ENCODE results near the gene GP1BB.

Gene GP1BB

DNA sequence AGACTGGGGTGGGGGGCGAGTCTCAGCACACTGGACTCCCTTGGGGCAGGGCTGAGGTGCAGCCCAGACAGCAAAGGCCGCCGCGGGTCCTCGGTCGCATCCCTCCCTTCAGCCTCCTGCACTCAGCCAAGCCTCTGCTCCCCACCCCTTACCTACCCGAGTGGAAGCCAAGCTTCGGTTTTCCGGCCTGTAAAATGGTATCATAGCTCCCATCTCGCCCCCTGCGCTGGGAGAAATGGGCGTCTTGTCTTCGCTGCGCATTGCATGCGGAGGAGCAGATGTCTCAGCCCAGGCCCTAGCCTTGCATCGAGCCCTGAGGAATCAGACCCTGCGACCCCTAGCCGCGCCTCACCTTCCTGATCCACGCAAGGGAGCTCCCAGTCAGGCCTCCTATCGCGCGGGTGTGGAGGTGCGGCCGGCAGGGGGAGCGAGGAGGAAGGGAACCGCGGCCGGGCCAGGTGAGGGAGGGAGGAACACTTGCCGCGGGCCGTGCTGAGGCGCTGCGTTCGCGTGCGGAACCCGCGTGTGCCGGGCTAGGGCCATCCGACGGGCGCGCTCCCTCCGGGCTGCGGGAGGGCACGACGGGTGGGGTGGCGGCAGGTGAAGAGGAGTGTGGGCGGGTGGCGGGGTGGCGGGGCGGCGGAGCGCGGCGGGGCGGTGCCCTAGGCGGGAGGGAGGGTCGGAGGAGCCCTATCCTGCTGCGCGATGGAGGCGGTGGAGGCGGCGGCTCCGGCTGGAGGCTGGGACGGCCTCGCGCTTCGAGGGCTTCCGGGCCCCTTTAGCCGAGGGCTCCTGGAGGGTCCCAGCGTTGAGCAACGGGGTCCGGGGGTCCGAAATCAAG, 33.2 kb downstream of the GP1BB start:
- peak; percentile 67 to 70 for DNase-seq

DNA sequence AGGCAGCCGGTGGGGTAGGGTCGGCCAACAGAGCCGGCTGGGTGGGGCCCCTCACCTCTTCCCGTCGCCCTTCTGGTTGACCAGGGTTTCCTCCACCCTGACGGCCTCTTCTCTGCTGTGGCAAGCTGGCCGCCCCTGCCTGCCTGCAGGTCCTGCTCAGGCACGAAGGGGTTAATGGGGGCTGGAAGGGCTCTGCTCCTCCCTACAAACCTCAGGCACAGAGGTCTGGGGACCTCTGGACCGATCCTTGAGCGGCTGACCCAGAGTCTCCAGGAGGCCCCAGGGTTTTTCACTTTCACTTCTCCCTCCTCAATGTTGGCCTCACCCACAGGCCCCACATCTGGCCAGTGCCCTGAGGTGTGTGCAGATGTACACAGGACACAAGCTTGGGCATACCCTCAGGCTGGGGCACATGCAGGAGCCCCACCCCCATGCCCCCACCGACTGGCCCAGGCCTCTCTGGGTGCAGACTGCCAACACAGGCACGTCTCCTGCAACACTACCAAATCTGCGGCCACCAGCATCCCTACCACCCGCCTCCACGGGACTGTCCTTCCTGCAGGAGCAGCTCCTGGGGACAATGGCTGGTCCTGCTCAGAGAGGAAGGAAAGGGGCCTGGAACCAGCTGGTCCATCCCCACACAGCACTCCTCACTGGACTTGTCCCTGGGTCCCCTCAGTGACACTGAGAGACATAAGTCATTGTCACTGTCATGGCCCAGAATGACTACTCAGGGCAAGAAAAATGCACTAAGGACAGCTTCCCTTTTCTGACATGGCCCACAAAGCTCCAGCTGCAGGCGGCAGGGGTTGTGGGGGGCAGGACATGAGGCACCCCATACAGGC, 34.0 kb downstream of the GP1BB start:
- DNase-seq: no peak

DNA sequence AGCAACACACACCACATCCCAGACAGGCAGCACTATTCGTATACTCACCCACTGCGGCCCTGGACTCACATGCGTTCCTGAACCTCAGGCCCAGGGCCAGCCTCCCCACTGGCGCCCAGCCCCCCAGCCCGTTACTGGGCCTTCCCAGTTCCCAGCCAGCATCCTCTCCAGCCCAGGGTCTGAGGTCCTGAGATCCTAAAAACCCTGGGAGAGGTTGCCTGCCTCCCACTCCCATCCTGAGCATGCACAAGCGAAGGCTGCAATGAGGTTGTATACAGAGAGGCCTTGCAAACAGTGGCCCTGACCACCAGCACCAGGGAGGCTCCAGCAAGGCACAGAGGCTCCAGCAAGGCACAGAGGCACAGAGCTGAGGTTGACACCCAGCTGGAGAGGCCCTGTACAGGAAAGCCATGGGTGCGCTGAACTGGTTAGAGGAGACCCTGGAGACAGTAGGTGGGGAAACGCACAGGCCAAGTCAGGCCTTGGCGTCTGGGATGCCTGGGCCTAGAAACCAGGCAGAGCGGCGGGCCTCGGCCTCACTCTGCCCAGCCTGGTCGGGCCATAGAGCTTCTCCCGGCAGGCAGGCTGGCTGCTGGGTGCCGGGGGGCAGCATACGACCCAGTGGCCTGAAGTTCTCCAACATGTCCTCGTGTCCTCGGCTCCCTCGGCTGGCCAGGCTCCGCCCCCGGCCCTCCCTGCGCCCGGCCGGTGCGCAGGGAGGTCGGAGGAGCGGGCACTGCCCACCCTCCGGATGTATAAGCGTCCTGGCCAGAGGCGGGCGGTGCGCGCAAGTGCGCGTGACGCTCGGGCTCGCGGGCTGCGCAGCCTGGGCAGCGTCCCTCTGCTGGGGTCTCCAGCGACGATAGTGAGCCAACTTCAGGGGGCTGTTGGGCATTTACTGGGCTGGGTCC, 34.9 kb downstream of the GP1BB start:
- DNase-seq: no peak

DNA sequence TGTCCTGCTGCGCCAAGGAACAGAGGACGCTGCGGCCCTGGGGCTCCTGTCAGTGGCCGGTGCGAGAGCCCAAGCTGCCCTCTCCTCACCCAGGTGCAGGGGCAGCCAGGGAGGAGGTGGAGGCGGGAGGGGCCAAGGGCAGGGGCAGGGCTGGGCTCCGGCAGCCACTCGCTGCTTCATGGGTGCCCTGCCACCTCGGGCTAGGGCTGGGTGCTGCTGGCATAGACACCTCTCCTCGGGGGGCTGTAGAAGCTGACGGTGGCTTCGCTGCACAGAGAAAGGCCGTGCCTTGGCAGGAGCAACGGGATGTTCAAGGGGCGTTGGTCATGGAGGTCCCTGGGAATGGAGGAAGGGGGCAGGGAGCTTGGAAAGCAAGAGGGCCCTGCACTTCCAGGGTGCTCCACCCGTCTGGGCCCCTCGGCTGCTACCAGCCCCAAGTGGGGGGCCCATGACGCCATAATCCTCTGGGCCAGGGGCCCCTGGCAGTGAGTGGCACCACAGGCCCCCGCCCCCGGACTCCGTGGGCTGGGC, 35.6 kb downstream of the GP1BB start:
- no peak for DNase-seq

DNA sequence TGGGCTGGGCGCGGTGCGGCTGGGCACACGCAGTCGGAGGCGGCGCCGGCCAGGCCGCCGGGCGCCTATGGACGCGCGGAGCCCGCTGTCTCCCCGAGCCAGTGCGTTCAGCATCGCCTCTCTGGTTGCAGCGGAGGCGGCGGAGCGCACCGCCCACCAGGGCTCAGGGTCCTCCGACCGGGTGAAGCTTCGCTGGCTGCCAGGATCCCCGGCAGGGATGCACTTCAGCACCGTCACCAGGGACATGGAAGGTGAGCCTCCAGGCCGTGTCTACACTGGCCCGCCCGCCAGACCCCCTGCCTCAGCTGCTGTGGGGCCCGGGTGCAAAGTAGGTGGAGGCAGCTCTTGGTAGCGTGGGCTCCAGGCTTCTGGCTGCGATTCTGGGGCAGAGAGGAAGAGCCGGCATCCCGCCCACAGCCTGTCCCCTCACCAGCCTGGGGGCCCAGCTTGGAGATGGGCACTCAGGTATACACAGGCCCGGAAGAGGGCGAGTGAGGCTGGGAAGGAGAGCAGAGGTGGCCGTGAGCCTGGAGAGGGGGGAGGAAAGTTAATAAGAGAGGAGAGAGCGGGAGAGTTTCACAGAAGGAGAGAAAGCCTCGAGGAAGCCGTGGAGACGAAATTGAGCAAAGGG, 36.2 kb downstream of the GP1BB start:
- no peak for DNase-seq

DNA sequence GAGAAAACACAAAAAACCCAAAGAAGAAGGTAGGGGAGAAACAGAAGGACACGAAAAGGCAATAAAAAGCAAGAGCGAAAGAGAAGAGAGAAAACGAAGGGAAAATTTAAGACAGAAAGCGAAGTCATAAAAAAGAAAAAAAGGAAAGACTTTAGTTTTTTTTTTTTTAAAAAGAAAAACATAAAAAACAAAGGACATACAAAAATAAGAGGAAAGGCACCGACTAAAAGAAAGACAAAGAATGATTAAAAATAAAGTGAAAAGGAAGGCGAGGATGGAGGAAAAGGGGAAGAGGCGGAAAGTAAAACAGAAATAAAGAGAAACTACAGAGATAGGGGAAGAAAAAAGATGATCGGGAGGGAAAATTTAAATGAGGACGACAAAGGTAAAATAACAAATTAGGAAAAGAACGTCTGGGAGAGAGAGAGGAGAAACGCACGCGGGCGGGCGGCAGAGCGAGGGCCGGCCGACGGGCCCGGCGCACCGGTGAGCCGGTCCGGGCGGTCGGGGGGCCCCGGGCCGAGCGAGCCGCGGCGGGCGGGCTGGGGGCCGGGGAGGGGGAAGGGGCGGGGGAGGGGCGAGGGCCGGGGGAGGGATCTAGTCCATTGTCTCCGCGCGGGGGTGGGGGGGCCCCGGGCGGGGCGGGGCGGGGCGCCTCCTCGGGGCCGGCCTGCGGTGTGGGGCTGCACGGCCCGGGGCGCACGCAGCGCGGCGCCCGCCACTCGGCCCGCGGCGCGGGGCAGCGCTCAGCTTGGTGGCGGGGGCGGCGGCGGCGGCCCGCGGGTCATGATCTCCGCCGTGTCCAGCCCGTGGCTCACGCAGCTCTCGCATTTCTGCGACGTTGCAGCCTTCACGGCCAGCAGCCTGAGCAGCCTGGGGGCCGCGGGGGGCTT, 37.0 kb downstream of the GP1BB start, which contains the start of gene TBX1:
Gene TBX1, plus strand, starts transcription at position 721 of the 893 bp plus-strand sequence. Its CDS starts 66 bp downstream, at position 787.
- no peak for DNase-seq

DNA sequence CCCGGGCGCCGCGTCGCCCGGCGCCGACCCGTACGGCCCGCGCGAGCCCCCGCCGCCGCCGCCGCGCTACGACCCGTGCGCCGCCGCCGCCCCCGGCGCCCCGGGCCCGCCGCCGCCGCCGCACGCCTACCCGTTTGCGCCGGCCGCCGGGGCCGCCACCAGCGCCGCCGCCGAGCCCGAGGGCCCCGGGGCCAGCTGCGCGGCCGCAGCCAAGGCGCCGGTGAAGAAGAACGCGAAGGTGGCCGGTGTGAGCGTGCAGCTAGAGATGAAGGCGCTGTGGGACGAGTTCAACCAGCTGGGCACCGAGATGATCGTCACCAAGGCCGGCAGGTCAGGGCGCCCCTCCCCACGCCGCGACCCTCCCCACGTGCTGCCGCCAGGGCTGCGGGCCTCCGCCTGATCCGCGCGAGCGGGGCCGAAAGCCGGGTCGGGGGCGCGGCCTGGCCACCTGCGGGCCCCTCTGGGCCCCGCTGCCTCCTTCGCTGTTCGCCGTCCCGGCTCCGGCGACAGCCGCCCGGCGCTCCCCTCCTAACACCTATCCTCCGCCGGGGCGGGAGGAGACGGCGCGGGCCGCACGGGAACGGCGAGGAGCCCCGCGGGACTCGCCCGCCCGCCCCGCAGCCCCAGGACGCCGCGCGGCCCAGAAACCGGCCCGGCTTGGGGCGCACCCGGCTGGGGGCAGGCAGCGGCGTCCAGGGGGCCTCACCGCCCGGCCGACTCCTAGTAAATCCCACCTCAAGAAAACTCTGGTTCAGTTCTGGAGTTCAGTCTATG, 37.8 kb downstream of the GP1BB start:
- DNase-seq: no peak

DNA sequence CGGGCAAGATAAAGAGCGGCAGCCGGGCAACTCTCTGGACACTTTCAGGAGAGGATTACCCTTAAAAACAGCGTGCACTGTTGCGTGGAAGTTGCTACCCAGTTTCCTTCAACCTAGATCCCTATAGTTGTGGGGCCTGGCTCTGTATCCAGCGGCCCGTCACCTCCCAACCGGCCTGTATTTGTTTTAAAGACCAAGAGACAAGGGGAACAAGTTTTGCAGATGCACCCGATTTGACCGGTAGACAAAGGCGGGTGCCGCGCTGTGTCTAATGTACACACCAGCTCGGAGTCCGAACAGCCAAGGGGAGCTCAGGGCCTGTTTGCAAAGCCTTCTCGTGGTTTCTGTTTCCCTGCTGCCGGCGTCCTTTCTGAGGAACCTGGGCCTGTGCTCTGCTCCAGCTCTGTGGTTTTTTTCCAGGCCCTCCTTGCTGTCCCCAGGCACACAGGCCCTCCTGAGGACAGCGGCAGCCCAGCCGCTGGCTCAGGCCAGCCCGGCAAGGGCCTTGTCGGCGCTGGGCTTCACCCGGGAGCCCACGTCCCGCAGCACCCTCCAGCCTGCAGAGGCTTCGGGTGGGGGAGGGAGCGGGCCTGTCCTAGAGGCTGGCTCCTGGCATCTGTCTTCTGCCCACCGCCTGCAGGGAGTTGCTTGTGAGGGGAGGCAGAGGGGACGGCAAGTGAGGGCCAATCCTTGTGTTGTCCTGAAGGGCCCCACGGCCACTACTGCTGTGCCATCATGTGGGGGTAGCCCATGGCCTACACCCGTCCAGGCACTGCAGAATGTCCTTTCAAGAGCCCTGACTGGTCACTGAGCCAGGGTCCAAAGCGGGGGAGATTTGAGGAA, 38.6 kb downstream of the GP1BB start:
- DNase-seq: no peak

DNA sequence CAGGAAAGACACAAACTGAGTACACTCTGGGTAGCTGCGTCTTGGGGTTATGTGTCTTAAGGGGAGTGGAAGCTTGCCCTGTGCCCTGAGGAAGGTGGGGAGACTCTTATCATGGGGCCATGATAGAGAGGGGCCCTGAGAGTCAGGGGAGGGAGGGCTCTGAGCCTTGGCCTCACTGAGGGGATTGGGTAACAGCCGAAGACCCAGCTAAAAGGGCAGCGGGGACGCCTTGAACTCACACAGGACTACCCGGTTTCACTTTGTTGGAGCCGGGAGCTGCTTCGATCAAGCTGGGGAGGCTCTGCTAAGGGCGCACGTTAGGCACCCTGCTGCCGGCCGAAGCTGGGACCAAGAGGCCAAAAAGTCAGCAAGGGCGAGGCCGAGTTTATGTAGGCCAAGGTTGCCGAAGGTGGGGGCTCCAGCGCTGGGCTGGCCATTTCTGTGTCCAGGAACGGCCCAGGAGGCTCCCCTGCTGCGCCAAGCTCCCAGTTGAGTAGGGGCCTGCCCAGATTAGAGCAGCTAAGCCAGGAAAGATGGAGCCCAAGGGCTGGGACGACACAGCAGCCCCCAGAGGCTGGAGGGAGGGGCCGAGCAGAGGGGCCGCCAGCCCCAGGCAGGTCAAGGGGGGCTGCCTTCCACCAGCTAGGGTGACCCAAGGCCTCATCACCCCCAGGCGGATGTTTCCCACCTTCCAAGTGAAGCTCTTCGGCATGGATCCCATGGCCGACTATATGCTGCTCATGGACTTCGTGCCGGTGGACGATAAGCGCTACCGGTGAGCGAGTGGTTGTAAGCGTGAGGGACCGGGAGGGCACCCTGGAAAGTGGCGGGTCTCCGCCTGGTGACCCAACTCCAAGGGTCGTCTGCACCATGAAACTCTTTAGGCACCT, 39.5 kb downstream of the GP1BB start:
- no peak for DNase-seq

DNA sequence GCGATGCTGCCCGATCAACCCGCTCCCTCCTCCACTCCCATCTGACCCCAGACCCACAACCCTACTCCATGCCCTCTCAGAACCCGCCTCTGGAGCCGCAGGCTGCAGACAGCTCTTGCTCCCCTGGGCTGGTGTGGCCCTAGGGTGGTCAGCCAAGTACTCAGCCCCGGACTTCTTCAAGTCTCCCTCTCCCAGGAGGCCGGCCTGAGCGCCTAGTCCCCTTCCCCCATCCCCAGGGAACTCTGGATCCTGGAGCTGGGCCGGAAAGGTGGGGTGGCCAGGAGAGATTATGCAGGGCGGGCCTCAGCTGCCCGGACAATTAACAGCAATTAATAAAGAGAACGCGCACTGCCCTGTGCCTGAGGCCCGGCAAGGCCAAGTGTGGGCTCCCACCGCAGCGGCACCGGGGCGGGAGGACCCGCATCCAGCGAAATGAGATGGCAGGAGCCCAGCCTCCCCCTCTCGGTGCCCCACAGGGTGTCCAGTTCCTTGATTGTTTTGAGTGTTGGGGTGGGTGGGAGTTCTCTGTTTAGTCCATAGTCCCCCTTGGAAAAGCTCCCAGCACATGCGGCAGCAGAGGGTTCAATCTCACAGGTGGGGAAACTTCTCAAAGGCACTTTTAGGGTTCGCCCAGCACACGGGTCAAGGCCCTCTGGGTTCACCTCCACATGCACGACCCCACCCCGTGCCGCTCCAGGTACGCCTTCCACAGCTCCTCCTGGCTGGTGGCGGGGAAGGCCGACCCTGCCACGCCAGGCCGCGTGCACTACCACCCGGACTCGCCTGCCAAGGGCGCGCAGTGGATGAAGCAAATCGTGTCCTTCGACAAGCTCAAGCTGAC, 40.3 kb downstream of the GP1BB start:
- DNase-seq: no peak

DNA sequence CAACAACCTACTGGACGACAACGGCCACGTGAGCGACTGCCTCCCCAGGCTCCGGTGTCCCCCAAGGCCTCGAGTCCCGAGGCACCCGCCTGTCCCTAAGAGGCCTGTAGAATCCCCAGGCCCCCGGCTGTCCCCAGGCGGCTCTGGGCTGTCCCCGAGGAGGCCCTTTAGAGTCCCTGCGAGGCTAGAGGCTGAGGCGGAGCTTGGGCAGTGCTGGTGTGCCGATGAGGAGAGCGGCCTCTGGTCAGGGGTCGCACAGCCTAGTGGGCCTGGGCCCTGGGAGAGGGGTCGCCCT, 40.9 kb downstream of the GP1BB start:
- DNase-seq: no peak

DNA sequence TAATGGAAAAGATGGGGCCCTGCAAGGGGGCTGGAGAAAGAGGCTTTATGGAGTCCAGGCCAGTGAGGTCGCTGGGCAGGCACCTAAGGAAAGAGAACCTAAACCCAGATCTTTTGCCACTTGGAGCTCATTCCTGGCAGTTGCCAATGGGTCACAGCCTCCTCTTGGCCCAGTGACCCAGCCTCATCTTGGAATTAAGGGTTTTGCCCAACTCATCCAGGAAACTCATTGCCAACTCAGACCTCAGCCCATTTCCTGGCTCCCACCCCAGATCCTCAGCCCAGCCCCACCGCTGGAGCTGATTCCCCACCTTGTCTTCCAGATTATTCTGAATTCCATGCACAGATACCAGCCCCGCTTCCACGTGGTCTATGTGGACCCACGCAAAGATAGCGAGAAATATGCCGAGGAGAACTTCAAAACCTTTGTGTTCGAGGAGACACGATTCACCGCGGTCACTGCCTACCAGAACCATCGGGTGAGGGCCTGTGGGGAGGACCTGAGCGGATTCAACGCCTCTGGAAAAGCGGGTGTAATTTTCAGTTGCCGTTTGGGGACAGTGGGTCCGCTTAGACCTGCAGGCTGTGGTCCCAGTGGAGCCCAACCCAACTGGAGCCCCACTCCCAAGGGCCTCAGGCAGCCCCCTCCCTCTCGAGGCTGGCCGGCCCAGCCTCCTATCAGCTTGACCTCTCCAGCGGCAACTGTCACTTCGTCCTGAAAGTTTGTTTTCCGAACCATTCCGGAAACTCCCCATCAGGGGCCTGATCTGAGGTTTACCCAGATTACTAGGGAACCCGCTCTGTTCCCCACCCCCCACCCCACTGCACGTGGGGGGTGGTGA, 41.5 kb downstream of the GP1BB start:
- DNase-seq: no peak

DNA sequence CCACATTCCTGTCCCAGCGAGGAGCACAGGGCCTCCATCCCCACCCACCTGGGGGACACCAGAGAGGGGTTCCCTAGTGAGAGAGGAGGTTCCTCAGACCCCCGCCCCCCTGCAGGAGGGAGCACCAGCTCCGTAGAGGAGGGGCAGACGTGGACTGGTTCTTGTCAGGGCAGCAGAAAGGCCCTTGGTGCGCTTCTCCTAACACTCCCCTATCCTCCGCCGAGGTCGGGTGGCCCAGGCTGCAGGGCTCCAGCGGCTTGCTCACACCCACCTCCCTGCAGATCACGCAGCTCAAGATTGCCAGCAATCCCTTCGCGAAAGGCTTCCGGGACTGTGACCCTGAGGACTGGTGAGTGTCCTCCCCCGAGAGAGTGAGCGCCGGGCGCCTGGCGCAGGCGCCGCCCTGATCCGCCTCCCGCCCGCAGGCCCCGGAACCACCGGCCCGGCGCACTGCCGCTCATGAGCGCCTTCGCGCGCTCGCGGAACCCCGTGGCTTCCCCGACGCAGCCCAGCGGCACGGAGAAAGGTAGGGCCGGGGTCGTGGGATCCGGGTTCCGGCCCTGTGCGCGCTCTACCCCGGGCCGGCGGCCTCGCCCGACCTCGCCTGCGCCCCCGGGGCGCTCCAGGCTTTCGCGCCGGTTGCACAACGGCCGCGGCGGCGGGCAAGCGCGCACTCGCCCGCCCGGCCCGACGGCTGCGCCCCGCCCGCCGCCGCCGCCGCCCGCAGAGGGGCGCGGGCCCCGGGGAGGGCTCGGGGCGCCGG, 42.3 kb downstream of the GP1BB start:
- DNase-seq: no peak

DNA sequence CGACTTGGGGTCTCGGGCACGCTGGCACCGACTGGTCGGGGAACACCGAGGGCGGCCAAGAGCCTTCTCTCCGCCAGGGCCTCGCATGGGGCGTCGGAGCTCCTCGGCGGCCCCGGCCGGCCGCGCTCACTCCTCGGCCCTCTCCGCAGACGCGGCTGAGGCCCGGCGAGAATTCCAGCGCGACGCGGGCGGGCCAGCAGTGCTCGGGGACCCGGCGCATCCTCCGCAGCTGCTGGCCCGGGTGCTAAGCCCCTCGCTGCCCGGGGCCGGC, 42.8 kb downstream of the GP1BB start:
- DNase-seq: no peak

DNA sequence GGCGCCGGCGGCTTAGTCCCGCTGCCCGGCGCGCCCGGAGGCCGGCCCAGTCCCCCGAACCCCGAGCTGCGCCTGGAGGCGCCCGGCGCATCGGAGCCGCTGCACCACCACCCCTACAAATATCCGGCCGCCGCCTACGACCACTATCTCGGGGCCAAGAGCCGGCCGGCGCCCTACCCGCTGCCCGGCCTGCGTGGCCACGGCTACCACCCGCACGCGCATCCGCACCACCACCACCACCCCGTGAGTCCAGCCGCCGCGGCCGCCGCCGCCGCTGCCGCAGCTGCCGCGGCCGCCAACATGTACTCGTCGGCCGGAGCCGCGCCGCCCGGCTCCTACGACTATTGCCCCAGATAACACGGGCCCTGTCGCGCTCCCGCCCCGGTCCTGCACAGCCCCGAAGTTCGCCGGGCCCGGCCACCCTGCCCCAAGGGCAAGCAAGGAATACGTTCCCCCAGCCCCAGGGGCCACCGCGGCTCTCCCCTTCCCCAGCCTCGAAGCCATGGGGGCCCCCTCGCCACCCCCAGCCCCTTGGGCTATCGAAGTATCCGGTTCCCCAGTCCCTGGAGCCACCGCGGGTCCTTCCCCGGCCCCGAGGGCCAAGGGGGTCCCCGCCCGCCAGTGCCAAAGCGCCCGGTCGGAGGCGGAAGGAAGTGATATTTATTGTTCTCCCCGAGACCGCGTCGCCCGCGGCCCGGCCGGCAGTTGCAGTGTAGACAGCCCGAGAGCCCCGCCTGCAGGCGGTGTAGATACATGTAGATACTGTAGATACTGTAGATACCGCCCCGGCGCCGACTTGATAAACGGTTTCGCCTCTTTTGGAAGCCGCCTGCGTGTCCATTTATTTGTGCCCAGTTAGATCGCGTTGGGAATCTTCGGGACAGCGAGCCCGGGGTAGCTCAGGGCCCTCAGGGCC, 43.4 kb downstream of the GP1BB start:
- DNase-seq: peak; percentile 36 to 42
